Astrocyte (in vitro differentiated cells and primary cell): ENCODE data around the gene KIF3B. TPM values are rescaled to one million over a fixed set of nuclear protein-coding genes. Genes with fewer than 3 reads are reported as not detected.
A peak's percentile ranks its signal among the peaks of the same experiment; 100 is the strongest.

Experiments used
- DNase-seq: peaks from one replicate; pipeline ENCODE4 v3.0.0-alpha.2; 2010; ENCODE audit warnings: low read depth
- FAIRE-seq: peaks from 2 replicates; lab custom pipeline; 2011; peaks lifted over from hg19 to GRCh38; lab: Jason Lieb, UNC
- H2AFZ ChIP-seq: 2 replicates; pipeline ENCODE4 v1.6.0; 2012; ENCODE audit warnings: low read depth, low read length, inconsistent platforms
- H3K27ac ChIP-seq: 2 replicates; pipeline ENCODE4 v1.5.1; 2011; ENCODE audit warnings: low read depth, low read length, inconsistent platforms
- H3K27me3 ChIP-seq: 2 replicates; pipeline ENCODE4 v1.6.0; 2011; ENCODE audit warnings: low read length, inconsistent platforms; ENCODE audit not compliant: insufficient read depth
- H3K36me3 ChIP-seq: 2 replicates; pipeline ENCODE4 v1.5.1; 2011; ENCODE audit warnings: low read length, inconsistent platforms; ENCODE audit not compliant: insufficient read depth
- H3K4me1 ChIP-seq: 2 replicates; pipeline ENCODE4 v1.5.1; 2011; ENCODE audit warnings: low read length, inconsistent platforms; ENCODE audit not compliant: insufficient read depth
- H3K4me2 ChIP-seq: 2 replicates; pipeline ENCODE4 v1.6.0; 2012; ENCODE audit warnings: low read length, inconsistent platforms
- H3K4me3 ChIP-seq: 2 replicates; pipeline ENCODE4 v1.5.1; 2011; ENCODE audit warnings: low read depth, mild to moderate bottlenecking, low read length, inconsistent platforms; ENCODE audit not compliant: insufficient read depth
- H3K79me2 ChIP-seq: 2 replicates; pipeline ENCODE4 v1.6.0; 2012; ENCODE audit warnings: mild to moderate bottlenecking, low read length, inconsistent platforms; ENCODE audit not compliant: insufficient read depth
- H3K9ac ChIP-seq: 2 replicates; pipeline ENCODE4 v1.6.0; 2012; ENCODE audit warnings: mild to moderate bottlenecking, low read length, inconsistent platforms
- H3K9me3 ChIP-seq: 2 replicates; pipeline ENCODE4 v1.5.1; 2012; ENCODE audit warnings: low read depth, mild to moderate bottlenecking, low read length, inconsistent platforms; ENCODE audit not compliant: insufficient read depth
- H4K20me1 ChIP-seq: 2 replicates; pipeline ENCODE4 v1.6.0; 2012; ENCODE audit warnings: low read length, inconsistent platforms; ENCODE audit not compliant: insufficient read depth
- H3K27ac Mint-ChIP-seq: one replicate; pipeline ENCODE4 v1.8.0; 2021; ENCODE audit warnings: mild to moderate bottlenecking, mixed read lengths; ENCODE audit not compliant: unreplicated experiment
- H3K27me3 Mint-ChIP-seq: one replicate; pipeline ENCODE4 v1.8.0; 2021; ENCODE audit warnings: low read depth, mixed read lengths; ENCODE audit not compliant: unreplicated experiment
- H3K36me3 Mint-ChIP-seq: one replicate; pipeline ENCODE4 v1.8.0; 2021; ENCODE audit warnings: low read depth, mixed read lengths; ENCODE audit not compliant: unreplicated experiment
- H3K4me1 Mint-ChIP-seq: one replicate; pipeline ENCODE4 v1.8.0; 2021; ENCODE audit warnings: low read depth, mixed read lengths; ENCODE audit not compliant: unreplicated experiment
- H3K4me3 Mint-ChIP-seq: one replicate; pipeline ENCODE4 v1.8.0; 2021; ENCODE audit warnings: mild to moderate bottlenecking, moderate library complexity, mixed read lengths; ENCODE audit not compliant: unreplicated experiment
- H3K9me3 Mint-ChIP-seq: one replicate; pipeline ENCODE4 v1.8.0; 2021; ENCODE audit warnings: mild to moderate bottlenecking, mixed read lengths; ENCODE audit not compliant: unreplicated experiment
- EZH2 ChIP-seq: IDR thresholded peaks from 2 replicates; pipeline ENCODE4 v1.6.1; 2012; ENCODE audit warnings: mild to moderate bottlenecking, low read length, inconsistent platforms; ENCODE audit not compliant: insufficient read depth
- total RNA-seq: library from RNA; stranded (reverse); gene quantifications from 2 replicates; pipeline ENCODE4 v1.2.1, GENCODE V29; 2021
- TF ChIP-seq, protein P1 (sequence below): IDR thresholded peaks from 2 replicates; pipeline ENCODE4 v1.5.1; 2011; ENCODE audit warnings: low read depth, mild to moderate bottlenecking, inconsistent platforms, low read length, moderate library complexity; ENCODE audit not compliant: insufficient read depth

The KIF3B gene
- total RNA-seq, 1 donor from 2014 or later = 28.5 TPM

DNA sequence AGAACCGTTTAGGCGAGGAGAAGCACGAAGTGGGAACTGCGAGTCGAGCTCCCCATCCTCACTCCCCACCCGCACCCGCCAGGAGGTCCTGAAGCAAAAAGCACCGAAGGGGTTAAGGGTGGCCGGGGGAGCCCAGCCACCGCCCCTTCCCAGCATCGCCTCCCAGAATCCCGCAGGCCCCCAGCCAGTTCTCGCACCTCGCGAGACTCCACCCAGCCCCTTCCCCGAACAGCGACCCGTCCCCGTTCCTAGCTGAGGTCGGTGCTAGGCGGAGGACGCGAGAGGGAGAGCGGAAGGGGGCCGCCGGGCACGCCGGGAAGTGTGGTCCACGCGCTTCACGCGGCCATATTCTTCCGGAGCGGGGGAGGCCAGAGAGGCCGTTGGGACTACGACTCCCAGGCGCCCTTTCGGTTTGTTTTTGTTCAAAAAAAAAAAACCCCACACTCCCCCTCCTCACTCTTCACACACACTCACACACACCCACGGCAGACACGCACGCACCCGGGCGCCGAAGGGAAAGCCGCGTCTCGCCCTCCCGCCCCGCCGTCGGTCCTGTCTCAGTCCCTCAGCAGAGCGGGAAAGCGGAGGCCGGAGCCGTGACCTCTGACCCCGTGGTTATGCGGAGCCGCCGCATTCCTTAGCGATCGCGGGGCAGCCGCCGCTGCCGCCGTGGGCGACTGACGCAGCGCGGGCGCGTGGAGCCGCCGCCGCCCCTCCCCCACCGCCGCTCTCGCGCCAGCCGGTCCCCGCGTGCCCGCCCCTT, 80.6 kb downstream of the KIF3B start, which contains the start of gene ASXL1:
ASXL1 (plus strand) TSS at position 463 of the 763 bp plus-strand sequence. CDS start 445 bp downstream, outside the sequence.
- peaks cover 43% of the 10 kb centered on the region for H3K79me2 ChIP-seq
- no peak for TF ChIP-seq EZH2
- TF ChIP-seq, protein P1, sequence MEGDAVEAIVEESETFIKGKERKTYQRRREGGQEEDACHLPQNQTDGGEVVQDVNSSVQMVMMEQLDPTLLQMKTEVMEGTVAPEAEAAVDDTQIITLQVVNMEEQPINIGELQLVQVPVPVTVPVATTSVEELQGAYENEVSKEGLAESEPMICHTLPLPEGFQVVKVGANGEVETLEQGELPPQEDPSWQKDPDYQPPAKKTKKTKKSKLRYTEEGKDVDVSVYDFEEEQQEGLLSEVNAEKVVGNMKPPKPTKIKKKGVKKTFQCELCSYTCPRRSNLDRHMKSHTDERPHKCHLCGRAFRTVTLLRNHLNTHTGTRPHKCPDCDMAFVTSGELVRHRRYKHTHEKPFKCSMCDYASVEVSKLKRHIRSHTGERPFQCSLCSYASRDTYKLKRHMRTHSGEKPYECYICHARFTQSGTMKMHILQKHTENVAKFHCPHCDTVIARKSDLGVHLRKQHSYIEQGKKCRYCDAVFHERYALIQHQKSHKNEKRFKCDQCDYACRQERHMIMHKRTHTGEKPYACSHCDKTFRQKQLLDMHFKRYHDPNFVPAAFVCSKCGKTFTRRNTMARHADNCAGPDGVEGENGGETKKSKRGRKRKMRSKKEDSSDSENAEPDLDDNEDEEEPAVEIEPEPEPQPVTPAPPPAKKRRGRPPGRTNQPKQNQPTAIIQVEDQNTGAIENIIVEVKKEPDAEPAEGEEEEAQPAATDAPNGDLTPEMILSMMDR = no peak
- H3K27me3 Mint-ChIP-seq = no peaks in the 10 kb centered on the region
- H3K4me3 ChIP-seq = peak within 1 kb of the TSS; percentile 96
- peaks cover 40% of the 10 kb centered on the region for H4K20me1 ChIP-seq
- peak within 1 kb of the TSS; percentile 90 for H3K9ac ChIP-seq
- FAIRE-seq = no peak
- H3K9me3 Mint-ChIP-seq = no peaks in the 10 kb centered on the region
- peak within 1 kb of the TSS; percentile 99 for H3K27ac Mint-ChIP-seq
- DNase-seq = peak; percentile 92
- H3K9me3 ChIP-seq = no peaks in the 10 kb centered on the region
- H3K36me3 ChIP-seq = no peaks in the 10 kb centered on the region
- peak within 1 kb of the TSS; percentile 72 for H2AFZ ChIP-seq
- peak within 1 kb of the TSS; percentile 95 for H3K27ac ChIP-seq
- H3K4me1 ChIP-seq = peaks cover 26% of the 10 kb centered on the region
- H3K4me2 ChIP-seq = peak within 1 kb of the TSS; percentile 97
- H3K27me3 ChIP-seq = no peaks in the 10 kb centered on the region
- H3K4me1 Mint-ChIP-seq = peaks cover 24% of the 10 kb centered on the region
- no peaks in the 10 kb centered on the region for H3K36me3 Mint-ChIP-seq
- H3K4me3 Mint-ChIP-seq = peak within 1 kb of the TSS; percentile 92

DNA sequence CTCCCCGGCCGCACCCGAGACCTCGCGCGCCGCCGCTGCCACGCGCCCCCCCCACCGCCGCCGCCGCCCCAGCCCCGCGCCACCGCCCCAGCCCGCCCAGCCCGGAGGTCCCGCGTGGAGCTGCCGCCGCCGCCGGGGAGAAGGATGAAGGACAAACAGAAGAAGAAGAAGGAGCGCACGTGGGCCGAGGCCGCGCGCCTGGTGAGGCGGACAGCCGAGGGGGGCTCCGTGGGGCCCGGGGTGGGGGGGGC, 81.1 kb downstream of the KIF3B start:
- Histone ChIP-seq H3K9me3 (no peaks in the 10 kb centered on the region), H3K9ac (peak overlapping the region; percentile 90), H2AFZ (no peak overlapping the region), H3K27ac (peak overlapping the region; percentile 84), H3K79me2 (peaks cover 48% of the 10 kb centered on the region), H3K27me3 (no peaks in the 10 kb centered on the region), H4K20me1 (peaks cover 45% of the 10 kb centered on the region), H3K4me2 (peak overlapping the region; percentile 97), H3K4me3 (no peak overlapping the region), H3K36me3 (no peaks in the 10 kb centered on the region), H3K4me1 (peaks cover 26% of the 10 kb centered on the region)
- no peak overlapping the region for H3K4me3 Mint-ChIP-seq
- H3K9me3 Mint-ChIP-seq = no peaks in the 10 kb centered on the region
- H3K27me3 Mint-ChIP-seq = no peaks in the 10 kb centered on the region
- DNase-seq (no peak), FAIRE-seq (no peak)
- peaks cover 25% of the 10 kb centered on the region for H3K4me1 Mint-ChIP-seq
- TF ChIP-seq, protein P1 = no peak
- TF ChIP-seq EZH2 = no peak
- no peaks in the 10 kb centered on the region for H3K36me3 Mint-ChIP-seq
- no peak overlapping the region for H3K27ac Mint-ChIP-seq
